Fibroblast of the aortic adventitia (primary cell): Measurements from ENCODE around the gene CHST12. TPM values are rescaled to one million over a fixed set of nuclear protein-coding genes. Genes with fewer than 3 reads are reported as not detected.

Experiments
- DNase-seq: peaks from one replicate; pipeline ENCODE4 v3.0.0-alpha.2; 2010; ENCODE audit warnings: low read depth
- H3K4me3 ChIP-seq: 2 replicates; pipeline ENCODE4 v1.5.1; 2011; ENCODE audit warnings: low read depth, mild to moderate bottlenecking, control low read depth, low read length, moderate library complexity
- total RNA-seq: library from RNA; depleted of rRNA; stranded (reverse); fragments of >200 nt; gene quantifications from 2 replicates; pipeline ENCODE4 v1.2.3, GENCODE V29; 2012; ENCODE audit warnings: low replicate concordance
- TF ChIP-seq, protein P1 (sequence below): IDR thresholded peaks from 2 replicates; pipeline ENCODE4 v1.5.1; 2011; ENCODE audit warnings: mild to moderate bottlenecking, low read length, control low read depth, inconsistent platforms; ENCODE audit not compliant: insufficient read depth

Gene CHST12
- total RNA-seq, 1 donor: 4.2 TPM

DNA sequence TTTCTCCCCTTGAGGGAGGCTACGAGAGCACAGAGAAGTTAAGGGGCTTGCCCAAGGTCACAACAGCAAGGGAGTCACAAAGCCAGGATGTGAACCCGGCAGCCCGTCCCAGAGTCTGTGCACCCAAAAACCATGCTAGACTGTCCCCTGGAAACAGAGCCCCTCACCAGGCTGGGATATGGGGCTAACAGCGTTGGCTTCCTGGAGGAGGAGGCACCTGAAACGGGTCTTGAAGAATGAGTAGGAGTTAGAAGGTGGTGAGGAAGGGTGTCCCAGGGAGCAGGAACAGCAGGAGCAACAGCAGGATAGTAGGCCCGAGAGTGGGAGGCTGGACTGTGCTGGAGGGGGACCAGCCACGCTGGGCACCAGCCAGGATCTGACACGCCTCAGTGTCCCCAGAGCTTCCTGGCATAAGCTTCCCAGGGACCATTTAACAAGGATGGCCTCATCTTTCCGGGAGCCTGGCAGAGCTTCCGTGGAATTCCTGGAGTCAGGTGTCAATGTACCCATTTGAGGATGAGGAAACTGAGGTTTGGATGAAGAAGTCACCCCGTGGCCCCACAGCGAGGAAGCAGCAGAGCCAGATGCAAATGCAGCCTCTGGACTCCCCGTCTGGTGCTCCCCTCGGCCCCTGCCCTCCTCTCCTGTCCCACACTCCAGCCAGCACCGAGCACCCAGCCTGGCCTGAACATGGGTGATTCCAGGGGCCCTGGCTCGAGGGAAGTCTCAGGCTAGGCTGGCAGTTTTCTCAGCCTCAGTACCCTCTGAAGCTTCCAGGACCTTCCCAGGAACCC is 76.1 kb downstream of the CHST12 start:
- TF ChIP-seq, protein P1, sequence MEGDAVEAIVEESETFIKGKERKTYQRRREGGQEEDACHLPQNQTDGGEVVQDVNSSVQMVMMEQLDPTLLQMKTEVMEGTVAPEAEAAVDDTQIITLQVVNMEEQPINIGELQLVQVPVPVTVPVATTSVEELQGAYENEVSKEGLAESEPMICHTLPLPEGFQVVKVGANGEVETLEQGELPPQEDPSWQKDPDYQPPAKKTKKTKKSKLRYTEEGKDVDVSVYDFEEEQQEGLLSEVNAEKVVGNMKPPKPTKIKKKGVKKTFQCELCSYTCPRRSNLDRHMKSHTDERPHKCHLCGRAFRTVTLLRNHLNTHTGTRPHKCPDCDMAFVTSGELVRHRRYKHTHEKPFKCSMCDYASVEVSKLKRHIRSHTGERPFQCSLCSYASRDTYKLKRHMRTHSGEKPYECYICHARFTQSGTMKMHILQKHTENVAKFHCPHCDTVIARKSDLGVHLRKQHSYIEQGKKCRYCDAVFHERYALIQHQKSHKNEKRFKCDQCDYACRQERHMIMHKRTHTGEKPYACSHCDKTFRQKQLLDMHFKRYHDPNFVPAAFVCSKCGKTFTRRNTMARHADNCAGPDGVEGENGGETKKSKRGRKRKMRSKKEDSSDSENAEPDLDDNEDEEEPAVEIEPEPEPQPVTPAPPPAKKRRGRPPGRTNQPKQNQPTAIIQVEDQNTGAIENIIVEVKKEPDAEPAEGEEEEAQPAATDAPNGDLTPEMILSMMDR: no peak
- no peak for DNase-seq
- H3K4me3 ChIP-seq: no peak overlapping the region

DNA sequence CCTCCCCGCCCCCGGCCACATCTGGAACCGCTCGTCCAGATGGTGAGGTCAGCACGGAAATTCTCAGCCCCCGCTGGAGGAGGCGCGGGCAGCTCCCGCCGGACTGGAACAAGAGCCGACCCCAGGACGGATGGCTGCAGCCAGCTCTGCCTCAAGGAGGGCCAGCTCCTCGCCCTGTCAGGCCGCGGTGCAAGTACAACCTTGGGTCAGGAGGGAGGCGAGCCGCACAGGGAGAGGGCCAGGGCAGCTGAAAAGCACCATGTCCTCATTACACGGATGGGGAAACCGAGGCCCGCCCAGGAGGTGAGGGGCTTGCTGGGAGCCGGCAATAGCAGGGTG is 76.6 kb downstream of the CHST12 start:
- TF ChIP-seq, protein P1: no peak
- no peak for DNase-seq
- no peak overlapping the region for H3K4me3 ChIP-seq

DNA sequence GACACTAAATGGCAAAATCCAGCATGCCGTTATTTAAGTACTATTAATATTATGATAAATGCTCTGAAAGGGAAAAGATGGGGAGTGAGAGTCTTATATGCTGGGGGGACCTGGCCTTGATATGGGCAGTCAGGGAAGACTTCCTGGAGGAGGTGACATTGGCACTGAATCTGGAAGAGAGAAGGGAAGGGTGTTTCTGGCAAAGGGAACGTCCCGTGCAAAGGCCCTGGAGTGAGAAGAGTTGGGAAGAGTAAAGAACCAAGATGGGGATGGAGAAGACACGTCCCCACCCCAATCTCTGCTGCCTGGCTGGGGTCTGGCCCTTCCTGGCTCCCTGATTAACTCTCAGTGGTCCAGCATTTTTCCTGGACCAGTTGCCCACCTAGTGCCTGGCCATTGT is 77.8 kb downstream of the CHST12 start:
- no peak for DNase-seq
- TF ChIP-seq, protein P1: no peak
- H3K4me3 ChIP-seq: no peak overlapping the region

DNA sequence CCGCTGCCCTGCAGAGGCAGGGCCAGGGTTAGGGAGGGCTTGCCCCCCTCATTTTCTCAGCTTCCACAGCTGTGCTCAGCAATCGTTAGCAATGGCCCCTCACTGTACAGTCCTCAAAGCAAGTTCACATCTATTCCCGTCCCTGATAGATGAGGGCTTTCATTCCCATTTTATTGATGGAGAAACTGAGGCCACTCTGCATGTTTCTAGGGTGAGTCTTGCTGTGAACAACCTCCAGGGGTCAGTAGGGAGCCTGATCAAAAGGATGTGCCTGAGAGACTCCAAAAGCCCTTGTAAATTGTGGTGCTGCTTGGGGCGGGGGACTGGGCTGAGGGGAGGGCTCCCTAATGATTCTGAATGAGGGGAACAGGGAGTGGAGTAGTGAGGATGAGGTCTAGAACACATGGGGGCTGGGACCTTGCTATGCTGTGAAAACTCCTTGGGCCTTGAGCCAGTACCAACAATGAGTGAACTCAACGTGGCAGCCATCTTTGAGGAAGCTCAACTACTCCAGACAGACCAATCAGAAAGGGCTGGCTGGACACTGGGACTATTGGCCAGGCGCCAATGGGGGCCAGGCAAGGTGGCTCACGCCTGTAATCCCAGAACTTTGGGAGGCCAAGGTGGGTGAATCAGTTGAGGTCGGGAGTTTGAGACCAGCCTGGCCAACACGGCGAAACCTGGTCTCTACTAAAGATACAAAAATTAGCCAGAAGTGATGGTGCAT is 79.5 kb downstream of the CHST12 start:
- TF ChIP-seq, protein P1: no peak
- no peak overlapping the region for H3K4me3 ChIP-seq
- DNase-seq: no peak

DNA sequence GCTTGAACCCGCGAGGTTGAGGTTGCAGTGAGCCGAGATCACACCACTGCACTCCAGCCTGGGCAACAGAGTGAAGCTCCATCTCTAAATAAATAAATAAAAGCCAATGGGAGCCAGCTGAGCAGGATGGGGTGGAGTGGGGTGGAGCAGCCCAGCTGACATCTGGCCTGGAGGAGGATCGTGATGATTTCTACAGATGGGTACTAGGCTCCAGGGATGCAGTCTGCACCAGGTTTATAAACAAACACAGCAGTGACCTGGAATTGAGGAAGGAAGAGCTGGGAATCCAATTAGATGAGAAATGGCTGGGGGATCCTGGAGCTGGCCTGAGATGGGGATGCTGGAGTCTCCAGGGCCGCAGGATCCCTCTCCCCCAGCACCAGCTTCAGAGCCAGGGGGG is 80.1 kb downstream of the CHST12 start:
- no peak for DNase-seq
- H3K4me3 ChIP-seq: no peak overlapping the region
- TF ChIP-seq, protein P1: no peak

- TF ChIP-seq, protein P1: no peak
- no peak for DNase-seq
- no peak overlapping the region for H3K4me3 ChIP-seq
Observed at GRCh38 chr7:2484868-2485267, 81.5 kb downstream of the CHST12 start.
